HG02938 (cell line): ENCODE results near the gene ZNF212.

Source experiments
- ATAC-seq: cut with Tn5 transposase; IDR thresholded peaks from one replicate; pipeline ENCODE4 v1.9.1; 2021; ENCODE audit warnings: mild to moderate bottlenecking, moderate library complexity; ENCODE audit not compliant: unreplicated experiment

Gene ZNF212

GRCh38 chr7:149284343-149284742, 44.9 kb downstream of the ZNF212 start:
- ATAC-seq, result peak; percentile 17

GRCh38 chr7:149284850-149285585, 45.6 kb downstream of the ZNF212 start:
- peak; percentile 97 for ATAC-seq

DNA sequence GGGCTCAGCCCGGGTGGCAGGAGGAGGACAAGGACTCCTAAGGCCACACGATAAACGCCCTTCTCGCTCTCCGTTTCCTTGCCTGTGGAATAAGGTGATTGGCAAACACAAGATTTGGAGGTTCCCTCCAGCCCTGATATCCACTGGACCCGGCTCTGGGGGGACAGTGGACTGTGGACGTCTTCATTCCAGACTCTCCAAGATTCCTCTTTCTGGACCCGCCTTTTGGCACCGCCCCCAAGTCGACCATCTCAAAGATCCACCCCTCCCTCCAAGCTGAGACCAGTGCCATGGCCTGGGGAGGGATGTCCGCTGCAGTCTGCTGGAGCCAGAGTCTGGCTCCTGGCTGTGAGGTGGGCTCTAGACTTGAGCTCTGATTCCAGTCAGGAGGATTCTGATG, 46.2 kb downstream of the ZNF212 start:
- ATAC-seq, result no peak

DNA sequence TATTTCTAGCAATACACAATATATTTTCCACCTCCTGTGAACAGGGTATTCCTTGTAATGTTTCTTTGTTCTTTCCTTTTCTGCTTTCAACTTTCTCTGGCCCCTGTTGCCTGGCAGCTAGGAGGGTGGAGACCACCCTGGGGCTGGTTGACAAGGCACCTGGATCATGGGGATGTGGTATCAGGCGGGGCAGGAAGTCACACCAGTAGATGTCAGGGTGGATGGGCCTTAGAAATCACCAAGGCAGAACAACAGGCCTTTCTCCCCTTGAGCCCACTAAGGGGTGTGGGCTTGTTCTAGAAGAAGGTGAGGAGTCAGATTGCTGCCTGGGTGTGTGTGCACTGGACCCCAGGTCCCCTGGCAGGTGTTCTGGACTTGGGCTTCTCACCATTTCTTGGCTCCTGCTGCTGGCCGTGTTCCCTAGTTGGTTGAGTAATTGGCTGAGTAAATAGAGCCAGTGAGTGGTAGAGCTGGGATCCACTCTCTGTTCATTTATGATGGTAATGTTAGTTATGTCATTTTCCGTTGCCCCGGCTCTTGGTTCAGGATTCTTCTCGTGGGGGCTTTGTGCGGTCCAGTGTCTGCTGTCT, 47.5 kb downstream of the ZNF212 start:
- no peak for ATAC-seq

DNA sequence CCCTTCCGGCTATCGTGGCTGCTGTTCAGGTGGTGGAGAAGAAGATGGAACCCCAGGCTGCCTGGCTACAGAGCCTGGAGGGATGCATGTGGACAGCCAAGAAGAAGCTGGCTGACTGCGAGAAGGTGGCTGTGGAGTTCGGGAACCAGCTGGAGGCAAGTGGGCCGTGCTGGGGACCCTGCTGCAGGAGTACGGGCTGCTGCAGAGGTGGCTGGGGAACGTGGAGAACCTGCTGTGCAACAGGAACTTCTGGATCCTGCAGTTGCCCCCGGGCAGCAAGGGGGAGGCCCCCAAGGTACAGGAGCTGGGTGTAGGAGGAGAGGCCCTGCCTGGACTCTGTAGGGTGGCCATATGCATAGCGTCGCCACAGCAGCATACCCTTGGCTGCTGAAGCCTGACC, 48.2 kb downstream of the ZNF212 start:
- no peak for ATAC-seq

DNA sequence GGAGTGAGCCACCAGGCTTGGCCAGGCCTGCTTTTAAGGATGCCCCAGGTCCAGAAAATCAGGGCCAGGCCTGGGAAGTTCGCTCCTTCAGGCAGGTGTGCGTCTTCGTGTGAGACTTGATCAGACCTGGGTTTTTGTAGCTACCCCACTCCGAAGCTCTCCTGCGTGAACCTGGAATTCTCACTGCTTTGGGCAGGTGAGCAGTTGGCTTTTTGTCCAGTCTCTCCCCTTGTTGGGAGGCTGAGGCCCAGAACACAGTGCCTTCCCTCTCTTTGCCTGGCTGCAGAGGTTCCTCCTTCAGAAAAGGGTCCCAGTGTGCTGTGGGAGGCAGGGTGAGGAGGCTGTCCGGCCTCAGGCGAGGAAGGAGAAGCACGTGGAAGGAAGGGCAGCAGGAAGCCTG, 49.8 kb downstream of the ZNF212 start:
- no peak for ATAC-seq

- ATAC-seq, result no peak
These were observed 50.4 kb downstream of the ZNF212 start for GRCh38 chr7:149289856-149290255.

- no peak for ATAC-seq
These were observed 51.8 kb downstream of the ZNF212 start for GRCh38 chr7:149291036-149291780.

- no peak for ATAC-seq
These were observed 52.5 kb downstream of the ZNF212 start for GRCh38 chr7:149291781-149292461.

- ATAC-seq, result no peak
These were observed 53.0 kb downstream of the ZNF212 start for GRCh38 chr7:149292462-149292823.

DNA sequence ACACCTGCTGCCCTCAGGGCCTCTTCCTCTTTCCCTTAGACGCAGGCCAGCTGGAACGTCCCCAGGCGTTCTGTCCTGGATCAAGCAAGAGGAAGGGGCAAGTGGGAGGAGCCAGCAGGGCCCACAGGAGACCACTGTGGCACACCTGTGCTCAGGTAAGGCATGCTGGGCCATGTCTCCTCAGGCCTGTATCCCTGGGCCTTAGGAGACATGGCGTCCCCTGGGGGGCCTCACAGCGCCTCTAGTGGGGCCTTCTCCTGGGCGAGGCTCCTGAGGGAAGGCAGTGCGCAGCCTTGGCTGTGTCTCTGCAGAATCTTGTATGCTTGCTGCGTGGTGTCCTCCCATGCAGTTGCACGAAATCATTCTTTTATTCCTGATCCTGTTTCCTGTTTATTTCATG, 53.9 kb downstream of the ZNF212 start:
- no peak for ATAC-seq

- no peak for ATAC-seq
These were observed 54.6 kb downstream of the ZNF212 start for GRCh38 chr7:149293946-149294633.

- ATAC-seq, result no peak
These were observed 55.4 kb downstream of the ZNF212 start for GRCh38 chr7:149294634-149295480.

DNA sequence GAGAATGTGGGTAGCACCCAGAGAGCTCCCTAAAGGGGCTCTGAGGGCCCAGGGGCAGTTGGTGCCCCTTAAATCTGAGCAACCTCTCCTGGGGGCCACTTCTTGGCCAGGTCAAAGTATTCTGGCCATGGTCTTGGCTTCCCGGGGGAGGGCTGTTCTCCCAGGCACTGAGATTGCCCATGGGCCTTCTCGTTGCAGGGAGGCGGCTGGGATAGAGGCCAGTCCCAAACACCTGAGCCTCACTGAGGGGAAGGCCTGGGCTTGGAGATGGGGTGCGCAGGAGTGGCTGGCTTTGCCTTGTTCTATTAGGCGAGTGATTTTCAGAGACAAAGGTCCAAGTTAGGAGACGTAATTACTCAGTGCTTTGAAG, 56.0 kb downstream of the ZNF212 start:
- ATAC-seq, result no peak

- ATAC-seq, result no peak
These were observed 56.9 kb downstream of the ZNF212 start for GRCh38 chr7:149296368-149296767.

DNA sequence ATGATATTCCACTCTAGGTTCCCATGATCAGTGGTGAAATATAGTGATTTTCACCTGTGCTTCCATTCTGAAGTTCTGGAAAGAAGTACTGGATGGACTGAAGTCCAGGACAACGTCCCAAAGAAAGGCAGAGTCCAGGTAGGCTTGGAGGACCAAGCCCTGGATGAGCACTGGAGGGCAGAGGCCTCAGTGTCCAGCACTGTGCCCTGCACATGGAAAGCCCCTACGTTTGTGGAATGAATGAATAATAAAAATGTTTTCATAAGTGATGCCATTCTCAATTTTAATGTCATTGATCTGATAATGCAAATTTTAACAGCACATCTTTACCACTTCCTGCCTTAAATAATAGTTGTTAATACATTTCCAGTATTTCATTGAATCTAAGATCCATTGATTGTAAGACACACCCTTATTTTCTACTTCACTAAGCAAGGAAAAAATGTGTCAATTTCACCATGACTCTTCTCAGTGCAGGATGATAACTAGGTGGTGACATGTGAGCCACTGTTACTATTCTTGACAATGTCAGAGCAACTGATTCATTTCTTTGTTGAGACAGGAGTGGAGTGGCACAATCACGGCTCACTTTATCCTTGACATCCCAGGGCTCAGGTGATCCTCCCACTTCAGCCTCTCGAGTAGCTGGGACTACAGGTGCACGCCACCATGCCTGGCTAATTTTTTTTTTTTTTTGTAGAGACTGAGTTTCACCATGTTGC, 57.7 kb downstream of the ZNF212 start:
- no peak for ATAC-seq

- ATAC-seq, result no peak
These were observed 61.3 kb downstream of the ZNF212 start for GRCh38 chr7:149300620-149301285.

GRCh38 chr7:149302222-149302621, 62.8 kb downstream of the ZNF212 start:
- no peak for ATAC-seq

GRCh38 chr7:149302865-149303264, 63.4 kb downstream of the ZNF212 start:
- no peak for ATAC-seq
